C4-2B (cell line): ENCODE results near the gene MMP27.

Experiments
- ZFX ChIP-seq: fragments of 450-650 bp; IDR thresholded peaks from 2 replicates; pipeline ENCODE4 v1.6.1; 2017
- TF ChIP-seq, protein P1 (sequence below): fragments of 450-650 bp; conservative IDR thresholded peaks from 2 replicates; pipeline ENCODE4 v1.5.1; 2017; ENCODE audit warnings: mild to moderate bottlenecking

DNA sequence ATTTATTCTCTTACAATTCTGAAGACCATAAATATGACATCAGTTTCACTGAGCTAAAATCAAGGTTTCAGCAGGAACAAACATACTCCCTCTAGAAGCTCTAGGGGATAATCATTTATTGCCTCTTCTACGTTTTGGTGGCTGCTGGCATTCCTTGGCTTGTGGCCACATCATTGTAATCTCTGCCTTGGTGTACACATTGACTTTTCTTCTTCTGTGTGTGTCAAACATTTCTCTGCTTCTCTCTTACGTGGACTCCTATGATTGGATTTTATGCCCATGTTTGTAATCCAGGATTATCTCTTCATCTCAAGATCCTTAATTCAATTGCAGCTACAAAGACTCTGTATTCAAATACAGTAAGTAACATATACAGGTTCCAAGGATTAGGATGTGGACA, 50.0 kb downstream of the MMP27 start:
- TF ChIP-seq, protein P1, sequence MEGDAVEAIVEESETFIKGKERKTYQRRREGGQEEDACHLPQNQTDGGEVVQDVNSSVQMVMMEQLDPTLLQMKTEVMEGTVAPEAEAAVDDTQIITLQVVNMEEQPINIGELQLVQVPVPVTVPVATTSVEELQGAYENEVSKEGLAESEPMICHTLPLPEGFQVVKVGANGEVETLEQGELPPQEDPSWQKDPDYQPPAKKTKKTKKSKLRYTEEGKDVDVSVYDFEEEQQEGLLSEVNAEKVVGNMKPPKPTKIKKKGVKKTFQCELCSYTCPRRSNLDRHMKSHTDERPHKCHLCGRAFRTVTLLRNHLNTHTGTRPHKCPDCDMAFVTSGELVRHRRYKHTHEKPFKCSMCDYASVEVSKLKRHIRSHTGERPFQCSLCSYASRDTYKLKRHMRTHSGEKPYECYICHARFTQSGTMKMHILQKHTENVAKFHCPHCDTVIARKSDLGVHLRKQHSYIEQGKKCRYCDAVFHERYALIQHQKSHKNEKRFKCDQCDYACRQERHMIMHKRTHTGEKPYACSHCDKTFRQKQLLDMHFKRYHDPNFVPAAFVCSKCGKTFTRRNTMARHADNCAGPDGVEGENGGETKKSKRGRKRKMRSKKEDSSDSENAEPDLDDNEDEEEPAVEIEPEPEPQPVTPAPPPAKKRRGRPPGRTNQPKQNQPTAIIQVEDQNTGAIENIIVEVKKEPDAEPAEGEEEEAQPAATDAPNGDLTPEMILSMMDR: no peak
- no peak for TF ChIP-seq ZFX
